HG02610 (cell line): Measurements from ENCODE around the gene STRA6.

Experiments
- ATAC-seq: cut with Tn5 transposase; IDR thresholded peaks from one replicate; pipeline ENCODE4 v1.9.1; 2021; ENCODE audit warnings: mild to moderate bottlenecking, moderate library complexity; ENCODE audit not compliant: unreplicated experiment

The STRA6 gene

DNA sequence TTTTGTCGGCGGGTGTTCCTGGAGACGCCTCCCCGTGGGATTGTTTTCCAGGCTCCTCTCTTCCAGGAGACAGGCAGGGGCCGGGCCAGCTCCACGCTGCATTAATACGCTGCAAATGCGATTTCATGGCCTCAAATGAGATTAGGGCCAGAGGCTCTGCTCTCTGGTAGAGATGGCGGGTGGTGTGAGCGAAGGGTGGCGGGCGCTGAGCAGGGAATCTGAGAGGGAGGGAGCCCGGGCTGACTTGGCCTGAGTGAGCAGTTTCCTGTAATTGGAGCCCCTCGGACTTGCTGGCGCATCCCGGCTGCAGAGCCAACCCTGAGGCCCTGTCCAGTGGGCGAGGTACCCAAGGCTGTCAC, 26.1 kb upstream of the STRA6 start:
- no peak for ATAC-seq

DNA sequence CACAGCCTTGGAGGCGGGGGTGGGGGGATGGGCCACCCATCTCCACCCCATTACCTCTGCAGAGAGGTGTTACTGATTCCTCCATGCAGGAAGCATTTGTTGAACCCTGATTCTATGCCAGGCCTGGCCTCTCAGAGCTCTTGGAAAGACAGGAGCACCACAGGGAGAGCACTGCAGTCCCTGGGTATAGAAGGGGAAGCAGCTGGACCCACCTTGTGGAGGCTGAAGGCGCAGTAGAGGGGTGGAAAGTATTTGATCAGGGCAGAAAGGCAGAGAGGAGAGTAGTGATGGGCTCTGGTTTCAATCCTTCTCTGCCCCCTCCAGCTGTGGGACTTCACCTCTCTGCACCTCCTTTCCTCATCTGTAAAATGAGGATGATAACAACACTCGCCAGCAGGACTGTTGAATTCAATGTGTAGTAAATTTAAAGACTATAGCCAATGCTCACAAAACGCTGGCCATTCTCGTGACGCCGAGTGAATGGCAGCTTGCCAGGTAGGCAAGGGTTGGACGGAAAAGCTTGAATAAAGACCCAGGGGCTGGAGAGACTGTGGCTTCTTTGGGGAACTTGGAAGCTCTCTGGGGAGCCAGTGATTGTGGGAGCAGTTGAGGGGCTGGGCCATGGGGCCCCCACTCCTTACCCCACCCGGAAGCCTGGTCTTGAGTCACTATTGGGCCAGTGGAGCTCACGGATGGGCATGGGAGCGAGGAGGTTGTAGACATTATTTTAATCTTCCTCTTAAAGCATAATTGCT, 25.6 kb upstream of the STRA6 start:
- ATAC-seq, result no peak

DNA sequence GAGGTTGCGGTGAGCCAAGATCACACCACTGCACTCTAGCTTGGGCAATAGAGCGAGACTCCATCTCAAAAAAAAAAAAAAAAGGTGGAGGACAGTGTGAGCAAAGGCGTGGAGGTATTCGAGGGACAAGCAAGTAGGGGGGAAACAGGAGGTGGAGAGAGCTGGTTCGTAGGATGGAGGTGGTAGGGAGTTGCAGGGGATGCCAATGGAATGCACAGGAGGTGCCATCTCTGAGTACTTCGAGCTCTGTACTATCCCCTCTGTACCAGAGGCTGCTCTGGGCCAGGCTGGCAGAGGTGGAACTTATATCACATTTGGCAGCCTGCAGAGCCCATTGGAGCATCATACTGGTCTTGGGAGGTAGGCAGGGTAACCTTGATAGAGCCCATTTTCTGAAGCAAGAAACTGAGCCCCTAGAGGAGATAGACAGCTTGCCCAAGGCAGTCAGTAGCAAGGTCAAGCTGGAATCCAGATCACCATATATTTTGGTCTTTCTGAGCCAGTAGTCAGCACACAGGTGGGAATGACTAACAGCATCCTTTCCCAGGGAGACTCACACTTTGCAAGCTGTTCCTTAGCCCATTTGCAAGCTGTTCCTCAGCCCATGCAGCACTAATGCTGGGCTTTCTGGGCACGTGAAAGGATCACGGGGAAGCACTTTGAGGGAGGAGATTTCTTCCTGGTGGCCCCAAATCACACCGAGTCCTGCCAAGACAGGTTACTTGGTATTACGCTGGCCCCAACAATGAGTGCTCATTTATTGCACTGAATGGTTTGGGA, 24.4 kb upstream of the STRA6 start:
- no peak for ATAC-seq

DNA sequence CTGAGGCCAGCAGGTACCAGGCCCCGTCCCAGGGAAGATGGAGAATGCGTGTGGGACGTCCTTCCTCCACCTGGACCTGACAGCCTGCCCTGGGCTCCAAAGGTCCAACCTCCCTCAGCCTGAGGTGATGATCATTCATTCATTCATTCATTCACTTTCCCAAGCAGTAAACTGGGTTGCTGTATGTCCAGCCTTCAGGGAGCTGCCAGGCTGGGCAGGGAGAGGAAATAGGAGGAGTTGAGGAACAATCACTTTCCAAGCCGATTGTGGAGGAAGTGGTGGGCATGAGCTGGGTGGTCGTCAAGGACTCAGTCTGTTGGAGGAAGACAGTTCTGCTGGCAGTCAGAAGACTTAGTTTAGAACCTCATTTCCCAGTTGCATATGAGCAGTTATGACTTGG, 23.3 kb upstream of the STRA6 start:
- no peak for ATAC-seq

DNA sequence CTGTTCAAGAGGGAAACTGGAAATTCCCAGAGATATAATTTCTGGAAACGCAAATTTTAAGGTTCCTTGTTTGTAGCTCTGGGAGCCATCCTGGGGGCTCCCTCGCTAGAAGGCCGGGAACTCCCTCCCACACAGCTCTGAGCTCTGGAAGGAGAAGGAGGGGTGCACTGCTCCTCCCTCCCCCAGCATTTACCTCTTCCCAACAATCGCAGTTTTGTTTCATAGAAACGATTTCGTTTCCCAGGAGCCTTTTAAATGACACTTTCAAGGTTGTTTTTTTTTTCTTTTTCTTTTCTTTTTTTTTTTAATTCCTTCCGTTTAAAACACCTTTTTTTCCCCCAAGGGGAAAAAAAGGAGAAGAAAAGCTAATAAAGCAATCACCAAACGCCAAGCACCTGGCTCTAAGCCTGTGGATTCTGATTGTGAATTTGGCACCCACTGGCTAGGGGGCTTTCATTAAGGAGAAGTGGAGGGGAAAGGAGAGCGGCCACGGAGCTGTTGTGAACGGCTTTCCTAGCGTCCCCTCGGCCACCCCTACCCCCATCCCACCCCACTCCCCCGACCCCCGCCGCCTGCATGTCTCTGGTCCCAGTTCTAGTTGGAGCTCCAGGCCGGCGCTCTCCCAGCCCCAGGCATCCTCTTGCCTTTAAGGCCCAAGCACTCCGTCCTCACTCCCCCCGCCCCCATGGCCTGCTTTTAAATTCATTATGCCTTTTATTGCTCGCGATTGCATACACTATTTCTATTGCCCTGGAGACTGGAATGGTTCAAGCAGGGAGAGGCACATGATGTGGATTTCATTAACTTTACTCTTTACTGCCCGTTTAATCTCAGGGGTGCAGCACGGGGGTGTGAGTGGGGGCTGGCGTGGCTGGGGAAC, 19.9 kb upstream of the STRA6 start:
- no peak for ATAC-seq

DNA sequence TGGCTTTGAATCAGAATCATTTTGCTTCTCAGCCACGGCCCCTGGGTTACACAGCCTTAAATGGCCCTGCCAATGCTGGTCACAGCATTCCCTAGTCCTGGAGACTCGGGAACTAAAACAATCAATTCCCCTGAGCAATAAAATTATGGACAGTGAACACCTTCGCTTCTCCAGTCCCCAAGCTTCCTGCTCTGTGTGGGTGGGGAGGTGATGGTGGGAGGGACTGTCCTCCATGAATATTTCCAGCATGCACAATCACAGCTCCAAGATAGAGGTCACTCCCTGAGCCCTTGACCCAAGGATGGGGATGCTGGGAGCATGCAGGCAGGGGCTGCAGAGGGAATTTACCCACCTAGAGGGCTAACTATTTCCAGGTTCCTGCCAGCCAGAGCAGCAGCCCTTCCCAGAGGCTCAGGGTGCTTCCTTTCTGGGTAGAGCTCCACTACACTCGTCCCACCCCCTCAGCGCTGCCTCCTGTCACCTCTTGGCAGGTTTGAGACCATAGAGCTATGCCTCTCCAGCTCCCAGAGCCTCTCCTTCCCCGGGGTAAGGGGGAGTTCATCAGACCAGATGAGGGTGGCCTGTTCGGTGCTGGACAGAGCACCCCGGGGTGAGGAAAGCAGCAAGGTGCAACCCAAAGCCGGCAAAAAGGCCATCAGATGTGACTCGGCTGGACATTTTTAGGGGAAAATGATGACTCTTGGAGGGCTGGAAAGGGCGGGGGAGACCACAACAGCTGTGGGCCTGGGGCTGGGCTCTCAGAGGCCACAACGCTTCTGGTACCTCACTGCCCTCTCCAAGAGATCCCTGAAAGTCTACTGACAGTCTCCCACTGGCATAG, 19.0 kb upstream of the STRA6 start:
- no peak for ATAC-seq

DNA sequence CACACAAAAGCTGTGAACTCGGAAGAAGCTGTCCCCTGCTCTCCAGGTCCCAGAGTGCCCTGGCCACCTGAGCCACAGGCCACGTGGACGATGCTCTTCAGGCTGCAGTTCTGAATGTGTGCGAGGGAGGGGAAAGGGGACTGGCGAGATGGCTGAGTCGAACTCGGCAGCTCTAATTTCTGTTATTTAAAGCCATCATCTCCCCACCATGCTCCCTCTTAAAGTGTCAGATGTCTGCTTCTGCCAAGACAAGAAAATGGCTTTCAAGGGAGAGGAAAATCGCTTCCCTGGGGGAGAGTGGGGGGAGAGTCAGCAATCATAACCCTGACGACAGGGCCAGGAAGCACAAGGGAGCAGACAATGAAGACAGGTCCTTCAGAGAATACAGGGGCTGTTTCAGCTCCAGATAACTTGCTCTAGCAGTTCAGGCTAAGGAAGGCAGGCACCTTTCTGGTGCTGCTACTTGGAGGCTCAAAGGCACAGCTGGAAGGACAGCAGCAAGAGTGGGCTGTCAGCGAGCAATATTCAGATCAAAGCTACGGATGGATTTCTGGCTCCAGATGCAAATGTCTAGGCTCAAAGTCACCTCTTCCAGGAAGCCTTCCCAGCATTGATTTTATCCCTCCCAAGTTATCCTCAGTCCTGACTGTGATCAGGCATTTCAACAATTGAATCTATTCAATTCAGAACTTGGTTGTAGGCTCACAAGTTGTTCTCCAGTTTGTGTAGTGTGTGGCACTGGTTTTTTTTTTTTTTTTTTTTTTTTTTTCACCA, 18.1 kb upstream of the STRA6 start:
- ATAC-seq, result no peak

DNA sequence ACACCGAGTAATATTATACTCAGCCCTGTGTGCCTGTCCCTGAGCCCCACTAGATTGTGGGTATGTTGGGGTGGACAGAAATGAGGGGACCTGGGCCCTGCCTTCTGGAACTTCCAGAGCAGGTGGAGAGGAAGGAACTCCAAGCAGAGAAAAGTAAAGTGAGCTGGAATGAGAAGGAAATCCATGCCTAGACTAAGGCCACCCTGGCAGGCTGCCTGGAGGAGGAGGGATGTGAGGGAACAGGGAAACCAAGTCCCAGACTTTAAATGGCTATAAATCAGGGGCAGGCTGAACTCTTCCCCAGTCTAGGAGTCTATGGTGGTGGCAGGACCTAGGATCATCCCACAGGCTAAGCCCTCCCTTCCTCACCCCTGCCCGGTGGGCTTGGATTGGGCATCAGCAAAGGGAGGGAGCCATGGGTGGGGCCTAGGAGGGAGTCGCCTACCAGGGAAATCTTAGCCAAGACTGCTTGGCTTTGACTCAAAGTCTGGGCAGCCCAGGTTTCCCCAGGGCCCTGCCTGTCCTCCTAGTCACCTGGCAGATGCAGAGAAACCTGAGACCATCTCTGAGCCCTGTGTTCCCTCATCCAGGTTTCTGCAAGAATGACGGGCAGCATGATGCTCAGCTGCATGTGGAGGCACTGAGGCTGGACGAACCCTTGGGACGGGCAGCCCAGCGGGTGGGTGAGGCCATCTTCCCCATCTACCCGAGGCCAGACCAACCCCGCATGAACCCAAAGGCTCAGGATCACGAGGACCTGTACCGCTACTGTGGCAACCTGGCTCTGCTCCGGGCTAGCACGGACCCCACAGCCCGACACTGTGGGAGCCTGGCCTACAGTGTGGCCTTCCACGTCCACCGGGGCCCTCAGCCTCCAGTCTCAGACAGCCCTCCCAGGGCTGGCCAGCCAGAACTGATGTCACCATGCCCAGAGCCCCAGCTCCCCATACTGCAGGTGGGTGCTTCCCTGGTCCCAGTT, 15.6 kb upstream of the STRA6 start:
- no peak for ATAC-seq

DNA sequence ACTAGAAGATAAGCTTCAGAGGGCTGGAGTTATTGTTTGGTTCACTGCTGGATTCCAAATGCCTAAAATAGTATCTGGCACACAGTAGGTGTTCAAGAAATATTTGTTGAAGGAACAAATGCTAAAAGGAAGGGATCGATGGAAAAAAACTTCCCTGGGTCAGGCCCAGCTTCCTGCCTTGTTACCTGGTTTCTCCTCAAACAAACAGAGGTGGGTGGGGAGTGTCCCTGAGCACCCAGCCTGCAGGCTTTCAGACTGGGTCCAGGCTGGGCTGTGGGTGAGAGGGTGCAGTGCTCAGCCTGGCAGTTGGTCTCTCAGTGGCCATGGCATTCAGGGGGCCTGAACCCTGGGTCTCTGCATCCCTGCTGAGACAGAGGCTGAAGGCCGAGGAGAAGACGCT, 14.4 kb upstream of the STRA6 start:
- no peak for ATAC-seq

DNA sequence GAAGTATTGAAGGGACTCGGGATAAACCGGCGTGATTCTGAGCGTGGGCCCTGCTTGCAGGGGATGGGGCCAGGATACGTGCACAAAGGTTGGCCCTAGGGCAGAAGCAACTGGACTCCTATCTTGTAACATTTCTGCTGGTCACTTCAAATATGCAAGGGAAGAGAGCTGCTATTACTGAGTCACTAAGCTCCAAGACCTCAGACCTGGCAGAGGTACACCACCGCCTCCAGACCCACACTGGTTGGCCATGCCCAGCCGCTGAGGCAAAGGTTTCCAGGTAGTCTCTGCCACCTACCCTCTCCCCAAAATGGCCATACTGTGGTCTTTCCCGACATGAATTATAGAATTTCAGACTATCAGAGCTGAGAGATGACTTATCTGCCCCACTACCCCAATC, 13.4 kb upstream of the STRA6 start:
- ATAC-seq, result no peak

DNA sequence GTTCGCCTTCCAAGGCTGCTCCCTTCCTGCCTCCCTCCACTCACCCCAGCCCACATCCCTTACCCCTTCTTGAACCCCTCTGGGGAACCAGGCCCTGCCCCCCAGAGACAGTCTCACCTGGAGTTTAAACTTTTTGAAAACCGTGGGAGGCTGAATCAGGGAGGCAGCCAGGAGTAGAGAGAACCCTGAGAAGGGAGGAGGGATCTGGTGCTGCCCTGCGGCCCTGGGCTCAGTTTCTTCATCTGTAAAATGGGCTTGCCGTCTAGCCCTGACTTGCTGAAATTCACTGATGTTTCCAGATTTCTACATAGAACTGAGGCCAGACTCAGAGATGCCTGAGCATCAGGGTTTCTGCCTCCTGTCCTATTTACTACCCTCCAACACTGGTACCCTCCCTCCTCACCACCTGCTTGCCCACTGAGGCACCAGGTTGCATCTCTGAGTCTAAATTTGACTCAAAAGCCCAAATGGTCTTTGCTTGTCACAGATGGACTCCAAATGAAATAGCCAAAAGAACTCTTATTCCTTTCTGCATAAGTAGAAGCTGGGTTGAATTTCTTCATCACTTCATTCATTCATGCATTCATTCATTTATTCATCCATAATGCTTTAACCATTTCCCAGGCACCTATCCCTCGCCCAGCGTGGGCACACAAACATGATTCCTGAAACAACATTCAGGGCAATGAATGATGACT, 11.9 kb upstream of the STRA6 start:
- ATAC-seq, result no peak

DNA sequence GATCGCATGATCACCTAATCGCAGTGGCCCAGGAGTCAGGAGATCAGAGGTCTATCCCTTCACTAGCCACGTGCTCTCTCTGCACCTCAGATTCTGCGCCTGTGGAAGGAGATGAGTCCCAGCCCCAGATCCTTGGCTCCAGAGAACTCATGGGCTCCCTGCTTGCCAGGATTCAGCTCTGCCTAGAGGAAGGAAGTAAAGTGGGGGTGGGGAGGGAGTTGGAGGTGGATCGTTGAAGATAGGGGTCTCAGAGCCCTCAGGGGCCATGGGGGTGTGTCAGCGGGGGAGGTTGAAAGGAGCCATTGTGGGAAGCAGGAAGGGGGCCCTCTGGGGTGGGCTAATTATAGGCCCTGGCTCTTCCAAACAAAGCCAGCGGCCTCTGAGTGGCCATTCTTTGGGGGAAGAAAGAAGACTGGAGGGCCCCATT, 11.3 kb upstream of the STRA6 start:
- no peak for ATAC-seq

DNA sequence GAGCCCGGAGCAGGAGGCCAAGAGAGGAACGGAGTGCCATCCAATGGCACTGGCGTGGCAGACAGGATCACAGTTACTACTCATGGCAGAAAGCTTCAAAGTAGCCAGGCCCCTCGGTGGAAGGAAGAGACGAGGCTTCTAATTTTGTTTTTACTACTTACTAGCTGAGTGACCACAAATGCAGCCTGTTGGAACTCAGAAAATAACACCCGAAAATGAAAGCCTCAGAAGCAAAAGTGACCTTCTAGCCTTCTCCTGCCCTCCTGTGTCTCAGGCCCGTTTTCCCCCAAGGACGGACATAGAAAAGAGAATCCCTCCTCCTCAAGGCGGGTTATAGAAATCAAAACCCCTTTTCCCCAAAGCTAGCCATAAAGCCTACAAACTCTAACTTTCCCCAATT, 9.9 kb upstream of the STRA6 start:
- no peak for ATAC-seq

DNA sequence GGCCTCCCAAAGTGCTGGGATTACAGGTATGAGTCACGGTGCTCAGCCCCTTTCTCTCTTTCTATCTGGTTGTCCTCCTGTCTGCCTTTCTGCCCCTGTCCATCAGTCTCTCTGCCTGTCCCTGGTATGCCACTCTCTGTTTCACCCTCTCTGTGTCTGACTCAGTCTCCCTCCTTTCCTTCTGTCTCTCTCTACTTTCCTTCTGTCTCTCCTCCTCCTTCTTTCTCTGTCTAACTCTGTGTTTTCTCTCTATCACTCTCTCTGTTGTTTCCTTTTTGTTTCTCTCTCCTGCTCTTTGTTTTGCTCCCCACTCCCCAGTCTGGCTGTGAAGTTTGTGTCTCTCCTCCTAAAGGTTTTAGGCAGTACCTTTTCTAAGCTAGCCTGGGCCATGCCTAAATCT, 9.1 kb upstream of the STRA6 start:
- no peak for ATAC-seq

DNA sequence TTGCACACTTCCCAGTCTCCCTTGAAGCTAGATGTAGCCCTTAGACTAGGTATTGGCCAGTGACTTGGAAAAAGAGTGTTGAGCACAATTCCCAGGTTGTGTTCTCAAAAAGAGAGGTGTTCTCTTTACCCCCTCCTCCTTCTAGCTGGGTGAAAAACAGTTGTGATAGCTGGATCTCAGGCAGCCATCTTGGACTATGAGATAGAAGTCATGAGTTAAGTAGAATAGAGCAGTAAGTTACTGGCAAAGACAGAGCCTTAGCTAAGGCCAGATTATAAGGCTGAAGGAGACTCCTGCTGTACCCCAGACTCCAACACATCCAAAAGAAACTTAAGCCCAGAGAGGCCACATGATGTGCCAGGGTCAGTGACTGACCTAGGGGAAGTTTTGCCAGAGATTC, 8.1 kb upstream of the STRA6 start:
- no peak for ATAC-seq

DNA sequence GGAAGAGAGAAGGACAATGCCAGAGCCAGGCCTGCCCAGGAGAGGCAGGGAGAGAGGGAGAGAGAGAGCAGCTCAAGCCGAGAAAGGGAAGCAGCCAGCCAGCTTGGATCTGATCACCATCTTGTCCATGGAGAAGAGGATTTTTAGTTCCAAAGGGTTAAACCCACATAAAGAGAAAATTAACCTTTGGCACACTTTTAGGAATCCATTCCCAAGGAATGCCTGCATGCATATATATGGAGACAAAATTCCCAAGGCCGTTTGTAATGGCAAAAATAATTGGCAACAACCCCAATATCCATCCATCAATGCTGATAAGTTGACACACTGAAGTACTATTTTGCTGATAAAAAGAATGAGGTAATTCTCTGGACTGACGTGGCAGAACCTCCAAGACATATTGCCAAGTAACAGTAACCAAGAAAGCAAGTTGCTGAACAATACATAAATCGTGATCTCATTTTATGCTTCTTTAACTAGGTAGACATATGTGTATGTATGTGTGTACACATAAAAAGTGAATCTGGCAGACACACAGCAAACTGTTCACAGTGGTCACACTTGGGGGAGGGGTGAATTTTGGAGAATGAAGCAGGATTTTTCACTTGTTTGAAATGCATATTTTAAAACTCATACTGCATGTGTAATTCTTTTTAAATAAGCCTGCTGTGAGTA, 7.5 kb upstream of the STRA6 start:
- no peak for ATAC-seq

DNA sequence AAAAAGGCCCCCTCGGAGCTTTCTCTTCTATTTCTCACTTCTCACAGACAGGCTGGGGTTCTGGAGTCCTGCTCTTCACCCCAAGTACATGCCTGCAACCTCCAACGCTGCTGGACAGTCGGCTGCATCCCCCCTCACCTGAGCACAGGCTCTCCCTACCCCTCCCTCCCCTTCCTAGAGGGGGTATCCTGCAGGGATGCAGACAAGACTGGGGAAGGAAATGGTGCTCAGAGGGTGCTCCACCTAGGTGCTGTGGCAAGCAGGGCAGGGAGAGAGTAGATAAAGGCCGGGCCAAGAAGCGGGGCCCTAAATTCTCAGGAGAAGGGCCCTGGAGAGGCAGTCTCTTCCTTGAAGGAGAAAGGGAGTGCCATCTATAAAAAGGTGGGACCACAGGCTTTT, 7.0 kb upstream of the STRA6 start:
- no peak for ATAC-seq
